GM21576 (cell line): Measurements from ENCODE around the gene PIGL.

ENCODE experiments used
- ATAC-seq: cut with Tn5 transposase; IDR thresholded peaks from one replicate; pipeline ENCODE4 v1.9.1; 2021; ENCODE audit warnings: mild to moderate bottlenecking, moderate library complexity; ENCODE audit not compliant: unreplicated experiment

PIGL gene

GRCh38 chr17:16352303-16352666 is 135.3 kb downstream of the PIGL start:
- ATAC-seq, result no peak

GRCh38 chr17:16352667-16353316 is 135.8 kb downstream of the PIGL start:
- peak; percentile 40 for ATAC-seq

GRCh38 chr17:16353317-16354174 is 136.5 kb downstream of the PIGL start, which contains the start of gene CENPV:
Gene CENPV, minus strand, starts transcription at chr17:16353469. Its CDS starts 33 bp downstream, at chr17:16353436.
- ATAC-seq, result peak; percentile 48

GRCh38 chr17:16354585-16354984 is 137.6 kb downstream of the PIGL start:
- ATAC-seq, result no peak

GRCh38 chr17:16358394-16358793 is 141.4 kb downstream of the PIGL start:
- no peak for ATAC-seq

GRCh38 chr17:16361874-16362273 is 144.9 kb downstream of the PIGL start:
- no peak for ATAC-seq

- no peak for ATAC-seq
Measured at GRCh38 chr17:16363749-16364536, 146.9 kb downstream of the PIGL start.

GRCh38 chr17:16364625-16365024 is 147.6 kb downstream of the PIGL start:
- no peak for ATAC-seq

- no peak for ATAC-seq
Measured at GRCh38 chr17:16371742-16372141, 154.7 kb downstream of the PIGL start.

GRCh38 chr17:16374146-16374938 is 157.3 kb downstream of the PIGL start:
- ATAC-seq, result no peak
